H9 (cell line): ENCODE measurements around the gene DNM2. TPM values are rescaled to one million over a fixed set of nuclear protein-coding genes. Genes with fewer than 3 reads are reported as not detected.

Experiments used
- DNase-seq: peaks from one replicate; pipeline ENCODE4 v3.0.0-alpha.2; 2017
- H2AFZ ChIP-seq: one replicate; pipeline ENCODE4 v1.6.1; 2013; ENCODE audit warnings: mild to moderate bottlenecking, low read length, control low read depth, moderate library complexity
- H2AK5ac ChIP-seq: 2 replicates; pipeline ENCODE4 v1.6.1; 2013; ENCODE audit warnings: low read length, control low read depth, mixed read lengths; ENCODE audit not compliant: insufficient read length
- H2BK120ac ChIP-seq: one replicate; pipeline ENCODE4 v1.6.1; 2013; ENCODE audit warnings: low read depth, mild to moderate bottlenecking, low read length, control low read depth, inconsistent platforms; ENCODE audit not compliant: poor library complexity, severe bottlenecking
- H2BK12ac ChIP-seq: 2 replicates; pipeline ENCODE4 v1.6.1; 2013; ENCODE audit warnings: low read length, control low read depth, mixed read lengths, low read depth; ENCODE audit not compliant: insufficient read length
- H2BK15ac ChIP-seq: 2 replicates; pipeline ENCODE4 v1.6.1; 2013; ENCODE audit warnings: low read depth, low read length, control low read depth
- H2BK20ac ChIP-seq: one replicate; pipeline ENCODE4 v1.6.1; 2013; ENCODE audit warnings: low read depth, mild to moderate bottlenecking, low read length, control low read depth, inconsistent platforms; ENCODE audit not compliant: poor library complexity, severe bottlenecking
- H2BK5ac ChIP-seq: 2 replicates; pipeline ENCODE4 v1.6.1; 2013; ENCODE audit warnings: low read length, control low read depth, mixed read lengths; ENCODE audit not compliant: insufficient read length
- H3K14ac ChIP-seq: 2 replicates; pipeline ENCODE4 v1.6.1; 2013; ENCODE audit warnings: low read length, control low read depth; ENCODE audit not compliant: insufficient read depth
- H3K18ac ChIP-seq: 2 replicates; pipeline ENCODE4 v1.6.1; 2013; ENCODE audit warnings: low read depth, mild to moderate bottlenecking, mixed read lengths, low read length, control low read depth; ENCODE audit not compliant: insufficient read length
- H3K23ac ChIP-seq: 2 replicates; pipeline ENCODE4 v1.6.1; 2013; ENCODE audit warnings: low read length, control low read depth, mixed read lengths, low read depth; ENCODE audit not compliant: insufficient read length
- H3K23me2 ChIP-seq: 2 replicates; pipeline ENCODE4 v1.6.1; 2013; ENCODE audit warnings: low read depth, mild to moderate bottlenecking, mixed read lengths, low read length, control low read depth; ENCODE audit not compliant: insufficient read length, poor library complexity, severe bottlenecking
- H3K27ac ChIP-seq: 2 replicates; pipeline ENCODE4 v1.5.1; 2013; ENCODE audit warnings: low read length, control low read depth, mixed read lengths, low read depth; ENCODE audit not compliant: insufficient read length
- H3K27me3 ChIP-seq: 2 replicates; pipeline ENCODE4 v1.6.1; 2013; ENCODE audit warnings: low read length, control low read depth, inconsistent platforms; ENCODE audit not compliant: insufficient read depth
- H3K4ac ChIP-seq: 2 replicates; pipeline ENCODE4 v1.6.1; 2013; ENCODE audit warnings: low read depth, mild to moderate bottlenecking, control low read depth, inconsistent platforms, low read length, moderate library complexity
- H3K4me1 ChIP-seq: 2 replicates; pipeline ENCODE4 v1.6.1; 2013; ENCODE audit warnings: low read length, control low read depth, inconsistent platforms; ENCODE audit not compliant: insufficient read depth
- H3K4me2 ChIP-seq: 2 replicates; pipeline ENCODE4 v1.6.1; 2013; ENCODE audit warnings: low read length, control low read depth, mixed read lengths; ENCODE audit not compliant: insufficient read length, insufficient read depth
- H3K56ac ChIP-seq: 2 replicates; pipeline ENCODE4 v1.6.1; 2013; ENCODE audit warnings: low read depth, mild to moderate bottlenecking, mixed read lengths, low read length, control low read depth; ENCODE audit not compliant: insufficient read length
- H3K79me1 ChIP-seq: 2 replicates; pipeline ENCODE4 v1.6.1; 2013; ENCODE audit warnings: low read depth, mild to moderate bottlenecking, moderate library complexity, low read length, control low read depth, inconsistent platforms; ENCODE audit not compliant: insufficient read depth, poor library complexity, severe bottlenecking
- H3K79me2 ChIP-seq: 2 replicates; pipeline ENCODE4 v1.6.1; 2013; ENCODE audit warnings: low read length, control low read depth, inconsistent platforms; ENCODE audit not compliant: insufficient read depth
- H3K9ac ChIP-seq: 2 replicates; pipeline ENCODE4 v1.6.1; 2013; ENCODE audit warnings: low read length, control low read depth, mixed read lengths; ENCODE audit not compliant: insufficient read length; ENCODE audit errors: extremely low read depth
- H3K9me3 ChIP-seq: one replicate; pipeline ENCODE4 v1.6.1; 2013; ENCODE audit warnings: low read depth, low read length, inconsistent platforms; ENCODE audit not compliant: control insufficient read depth
- H3T11ph ChIP-seq: one replicate; pipeline ENCODE4 v1.6.1; 2013; ENCODE audit warnings: mild to moderate bottlenecking, low read length, control low read depth, inconsistent platforms
- H4K20me1 ChIP-seq: one replicate; pipeline ENCODE4 v1.6.1; 2013; ENCODE audit not compliant: control insufficient read depth, insufficient read length, insufficient read depth
- H4K5ac ChIP-seq: 2 replicates; pipeline ENCODE4 v1.6.1; 2013; ENCODE audit warnings: low read depth, mild to moderate bottlenecking, mixed read lengths, low read length, control low read depth; ENCODE audit not compliant: insufficient read length
- H4K8ac ChIP-seq: replicated peaks from 2 replicates; pipeline ENCODE4 v1.6.1; 2013; ENCODE audit warnings: low read length, control low read depth, mixed read lengths, low read depth; ENCODE audit not compliant: insufficient read length
- H4K91ac ChIP-seq: 2 replicates; pipeline ENCODE4 v1.6.1; 2013; ENCODE audit warnings: low read depth, mild to moderate bottlenecking, moderate library complexity, mixed read lengths, low read length, control low read depth; ENCODE audit not compliant: insufficient read length
- H3K27ac Mint-ChIP-seq, 3 experiments: 2 replicates in 2 of 3; 3 replicates in 1 of 3; pipeline ENCODE4 v1.8.0; 2020 to 2021; ENCODE audit warnings: mixed read lengths in 3 of 3, mild to moderate bottlenecking in 1 of 3, moderate library complexity in 1 of 3
- H3K27me3 Mint-ChIP-seq: 2 replicates; pipeline ENCODE4 v1.8.0; 2021; ENCODE audit warnings: low read depth, mild to moderate bottlenecking, moderate library complexity, mixed read lengths
- H3K36me3 Mint-ChIP-seq, 3 experiments: 2 replicates in 2 of 3; 3 replicates in 1 of 3; pipeline ENCODE4 v1.8.0; 2020 to 2021; ENCODE audit warnings: low read depth in 3 of 3, mixed read lengths in 3 of 3; ENCODE audit not compliant: insufficient read depth in 1 of 3
- H3K4me1 Mint-ChIP-seq, 2 experiments: 2 replicates each; pipeline ENCODE4 v1.8.0; 2020; ENCODE audit warnings: mixed read lengths in 2 of 2
- H3K4me3 Mint-ChIP-seq, 2 experiments: 2 replicates in 1 of 2; 3 replicates in 1 of 2; pipeline ENCODE4 v1.8.0; 2020 to 2021; ENCODE audit warnings: mild to moderate bottlenecking in 2 of 2, mixed read lengths in 2 of 2, moderate library complexity in 1 of 2
- H3K9me3 Mint-ChIP-seq, 2 experiments: 2 replicates in 1 of 2; 3 replicates in 1 of 2; pipeline ENCODE4 v1.8.0; 2020; ENCODE audit warnings: mild to moderate bottlenecking in 2 of 2, mixed read lengths in 2 of 2, moderate library complexity in 1 of 2
- CTCF ChIP-seq: fragments of 200-600 bp; sonication (generic); conservative IDR thresholded peaks from 3 replicates; pipeline ENCODE4 v1.8.0; 2021; ENCODE audit warnings: antibody characterized with exemption, mild to moderate bottlenecking
- WGBS: extraction: QIAGEN DNeasy Blood & Tissue Kit; methylation state at CpG from one replicate; pipeline ENCODE4 v1.1.7; 2013; ENCODE audit warnings: missing lambda C conversion rate, low lambda C conversion rate, mixed read lengths; ENCODE audit not compliant: insufficient read length; ENCODE audit errors: extremely low coverage; 5-methylcytosine and 5-hydroxymethylcytosine counted together
- total RNA-seq: library from RNA; stranded (reverse); gene quantifications from 2 replicates; pipeline ENCODE4 v1.2.1, GENCODE V29; 2021

DNM2 gene
- total RNA-seq, 1 experiment from 2014 or later, result 152 TPM

GRCh38 chr19:10730932-10731331 lies 13.1 kb downstream of the DNM2 start:
- no peak overlapping the region for H2BK12ac ChIP-seq
- DNase-seq, result no peak
- H4K20me1 ChIP-seq, result no peaks in the 10 kb centered on the region
- no peak overlapping the region for H3K4me3 Mint-ChIP-seq
- no peak overlapping the region for H3K4me2 ChIP-seq
- no peak overlapping the region for H4K5ac ChIP-seq
- no peaks in the 10 kb centered on the region for H3K27me3 Mint-ChIP-seq
- H3K23ac ChIP-seq, result no peak overlapping the region
- H2BK15ac ChIP-seq, result no peak overlapping the region; the same call in 1 of the 2 replicates
- H3K27ac Mint-ChIP-seq, result peak overlapping the region in 1 of 3 experiments; percentile 61; a peak in 1 of 7 replicates
- no peak overlapping the region for H2BK5ac ChIP-seq
- no peak overlapping the region for H3K9ac ChIP-seq
- no peak overlapping the region for H2AK5ac ChIP-seq
- H3K27ac ChIP-seq, result no peak overlapping the region
- peaks cover 0 to 3% of the 10 kb centered on the region in 2 experiments; a peak in 2 of 4 replicates for H3K4me1 Mint-ChIP-seq
- no peak overlapping the region for H3T11ph ChIP-seq
- peaks cover 11% of the 10 kb centered on the region for H3K79me1 ChIP-seq
- H3K27me3 ChIP-seq, result no peaks in the 10 kb centered on the region
- H3K23me2 ChIP-seq, result no peaks in the 10 kb centered on the region
- H3K36me3 Mint-ChIP-seq, result peaks cover 5 to 13% (median 6%) of the 10 kb centered on the region in 3 experiments; a peak in 5 of 7 replicates
- no peak overlapping the region for H4K8ac ChIP-seq
- no peaks in the 10 kb centered on the region for H3K9me3 ChIP-seq
- no peak overlapping the region for H2AFZ ChIP-seq
- no CpG with 5 or more reads among the region's 12 CpGs for WGBS
- no peak overlapping the region for H4K91ac ChIP-seq
- H2BK120ac ChIP-seq, result no peak overlapping the region
- H3K4ac ChIP-seq, result no peak overlapping the region
- H3K79me2 ChIP-seq, result peaks cover 7% of the 10 kb centered on the region; the same call in 1 of the 2 replicates
- no peak overlapping the region for H3K14ac ChIP-seq
- H3K9me3 Mint-ChIP-seq, result no peaks in the 10 kb centered on the region
- H3K56ac ChIP-seq, result no peak overlapping the region
- H3K18ac ChIP-seq, result no peak overlapping the region
- no peak overlapping the region for H2BK20ac ChIP-seq
- H3K4me1 ChIP-seq, result no peaks in the 10 kb centered on the region
- no peak for TF ChIP-seq CTCF
